Mucosa of rectum (tissue), 2 donors: ENCODE measurements around the gene GGA1.
"Not testable (repeated sequence)": the region's sequence is repeated elsewhere in the genome, so short reads cannot be mapped to it uniquely, and the experiment has no call there.

Experiments
- H3K27ac ChIP-seq, 2 donors: one replicate each; pipeline ENCODE4 v1.7.0; 2013; ENCODE audit warnings: inconsistent platforms in 2 of 2, low read depth in 2 of 2, low read length in 2 of 2
- H3K27me3 ChIP-seq, 2 donors: one replicate each; pipeline ENCODE4 v1.7.0; 2013; ENCODE audit warnings: low read length in 2 of 2; ENCODE audit not compliant: control insufficient read depth in 2 of 2, insufficient read depth in 2 of 2
- H3K36me3 ChIP-seq, 2 donors: one replicate each; pipeline ENCODE4 v1.7.0; 2013; ENCODE audit warnings: low read length in 2 of 2; ENCODE audit not compliant: control insufficient read depth in 2 of 2, insufficient read depth in 2 of 2
- H3K4me1 ChIP-seq, 2 donors: one replicate each; pipeline ENCODE4 v1.7.0; 2013; ENCODE audit warnings: low read length in 2 of 2, mild to moderate bottlenecking in 1 of 2; ENCODE audit not compliant: control insufficient read depth in 2 of 2, insufficient read depth in 2 of 2
- H3K4me3 ChIP-seq, 2 donors: one replicate each; pipeline ENCODE4 v1.7.0; 2013; ENCODE audit warnings: low read length in 2 of 2
- H3K9ac ChIP-seq, 2 donors: one replicate each; pipeline ENCODE4 v1.7.0; 2013; ENCODE audit warnings: low read length in 2 of 2, low read depth in 1 of 2, mild to moderate bottlenecking in 1 of 2
- H3K9me3 ChIP-seq, 2 donors: one replicate each; pipeline ENCODE4 v1.7.0; 2013; ENCODE audit warnings: low read length in 2 of 2; ENCODE audit not compliant: control insufficient read depth in 2 of 2
- donor health status: healthy.
- donor health status: Normal muscosa, but diverticular disease.

Gene GGA1

DNA sequence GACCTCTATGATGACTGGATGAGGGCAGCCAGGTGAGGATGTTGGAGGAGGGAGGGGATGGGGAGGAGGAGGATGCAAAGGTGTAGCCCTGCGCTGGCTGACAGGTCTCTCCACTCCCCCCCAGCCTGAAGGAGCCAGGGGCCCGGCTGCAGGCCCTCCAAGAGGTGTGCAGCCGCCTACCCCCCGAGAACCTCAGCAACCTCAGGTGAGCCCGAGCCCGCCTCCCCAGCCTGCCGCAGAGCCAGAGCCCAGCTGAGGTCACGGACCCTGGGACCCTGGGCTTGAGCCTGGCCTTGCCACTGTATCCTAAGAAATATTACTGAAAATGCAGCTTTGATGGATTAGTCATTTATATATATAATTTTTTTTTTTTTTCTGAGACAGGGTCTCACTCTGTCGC is 38.7 kb downstream of the GGA1 start:
- Histone ChIP-seq H3K9ac (no peak overlapping the region), H3K36me3 (peaks cover 53 to 69% of the 10 kb centered on the region in 2 donors), H3K4me1 (peaks cover 16 to 21% of the 10 kb centered on the region in 2 donors), H3K27me3 (no peaks in the 10 kb centered on the region), H3K4me3 (no peak overlapping the region), H3K27ac (peak overlapping the region in 1 of 2 donors; percentile 54), H3K9me3 (no peaks in the 10 kb centered on the region)

DNA sequence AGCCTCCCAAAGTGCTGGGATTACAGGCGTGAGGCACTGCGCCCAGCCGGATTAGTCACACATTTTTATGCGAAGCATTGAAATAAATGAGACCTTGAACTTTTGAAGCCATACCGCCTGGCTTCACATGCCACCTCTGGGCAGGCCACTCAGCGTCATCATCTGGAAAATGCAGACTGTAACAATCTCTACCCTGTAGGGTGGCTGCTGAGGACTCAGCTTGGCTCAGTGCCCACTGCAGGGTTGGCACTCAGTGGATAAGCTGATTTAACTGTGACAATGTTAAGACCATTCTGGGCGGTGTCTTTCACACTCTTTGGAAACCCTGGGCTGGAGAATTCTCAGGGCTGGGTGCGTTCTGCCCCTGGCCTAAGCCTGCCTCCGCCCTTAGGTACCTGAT is 39.3 kb downstream of the GGA1 start:
- peaks cover 10 to 15% of the 10 kb centered on the region in 2 donors for H3K4me1 ChIP-seq
- peak overlapping the region; percentile 48 to 64 for H3K27ac ChIP-seq
- H3K4me3 ChIP-seq = no peak overlapping the region
- H3K36me3 ChIP-seq = peaks cover 55 to 69% of the 10 kb centered on the region in 2 donors
- H3K9ac ChIP-seq = no peak overlapping the region
- no peaks in the 10 kb centered on the region for H3K27me3 ChIP-seq
- no peaks in the 10 kb centered on the region for H3K9me3 ChIP-seq

DNA sequence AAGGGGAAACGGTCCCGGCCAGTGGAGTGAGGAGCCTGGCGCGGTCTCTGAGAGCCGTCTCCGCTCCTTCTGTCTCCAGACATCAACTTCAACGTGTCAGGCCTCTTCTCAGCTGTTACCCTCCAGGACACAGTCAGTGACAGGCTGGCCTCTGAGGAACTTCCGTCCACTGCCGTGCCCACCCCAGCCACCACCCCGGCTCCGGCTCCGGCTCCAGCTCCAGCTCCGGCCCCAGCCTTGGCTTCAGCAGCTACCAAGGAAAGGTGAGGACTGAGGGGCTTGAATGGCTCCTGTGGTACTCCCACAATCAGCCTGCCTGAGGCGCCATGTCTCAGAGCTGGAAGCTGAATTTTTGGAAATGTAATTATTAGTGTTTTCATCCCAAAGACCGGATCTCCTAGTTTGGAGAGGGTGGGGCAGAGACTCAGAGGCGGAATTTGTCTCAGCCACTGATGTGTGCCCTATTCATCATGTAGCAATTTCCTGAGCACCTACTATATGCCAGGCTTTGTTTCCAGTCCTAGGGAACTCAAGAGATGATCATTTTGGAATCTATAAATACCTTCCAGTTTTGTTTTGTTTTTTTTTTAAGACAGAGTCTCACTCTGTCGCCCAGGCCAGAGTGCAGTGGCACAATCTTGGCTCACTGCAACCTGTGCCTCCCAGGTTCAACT is 42.0 kb downstream of the GGA1 start:
- Histone ChIP-seq H3K27ac (no peak overlapping the region), H3K27me3 (no peaks in the 10 kb centered on the region), H3K36me3 (peaks cover 38 to 55% of the 10 kb centered on the region in 2 donors), H3K4me3 (no peak overlapping the region), H3K4me1 (peaks cover 11 to 13% of the 10 kb centered on the region in 2 donors), H3K9ac (no peak overlapping the region), H3K9me3 (no peaks in the 10 kb centered on the region)

DNA sequence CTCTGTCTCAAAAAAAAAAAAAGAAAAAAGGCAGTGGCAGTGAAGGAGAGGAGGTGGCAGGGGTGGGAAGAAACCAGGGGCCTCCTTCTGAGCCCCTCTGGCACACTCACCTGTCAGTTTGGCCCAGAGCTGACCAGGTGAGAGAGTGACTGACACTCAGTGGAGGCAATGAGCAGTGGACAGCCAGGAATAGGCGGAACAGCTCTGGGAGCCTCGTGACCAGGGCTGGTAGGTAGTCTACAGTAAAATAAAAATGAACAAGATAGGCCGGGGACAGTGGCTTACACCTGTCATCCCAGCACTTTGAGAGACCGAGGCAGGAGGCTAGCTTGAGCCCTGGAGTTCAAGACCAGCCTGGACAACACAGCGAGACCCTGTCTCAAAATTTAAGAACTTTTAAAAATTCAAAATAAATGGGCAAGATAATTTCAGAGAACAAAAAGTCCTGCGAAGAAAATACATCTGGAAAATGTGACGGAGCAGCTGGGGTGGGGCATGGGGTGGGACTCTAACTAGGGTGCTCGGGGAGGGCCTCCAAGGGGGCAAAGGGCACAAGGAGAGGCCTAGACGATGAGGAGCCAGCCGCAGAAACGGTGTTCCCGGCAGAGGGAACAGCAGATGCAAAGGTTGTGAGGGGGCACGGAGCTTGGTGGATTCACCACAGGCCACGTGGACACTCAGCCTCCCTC is 46.1 kb downstream of the GGA1 start:
- Histone ChIP-seq H3K4me1 (peaks cover 16 to 28% of the 10 kb centered on the region in 2 donors), H3K27me3 (no peaks in the 10 kb centered on the region), H3K9ac (peak overlapping the region; percentile 38 to 61), H3K27ac (peak overlapping the region; percentile 88), H3K9me3 (no peaks in the 10 kb centered on the region), H3K36me3 (peaks cover 27 to 33% of the 10 kb centered on the region in 2 donors), H3K4me3 (no peak overlapping the region)

DNA sequence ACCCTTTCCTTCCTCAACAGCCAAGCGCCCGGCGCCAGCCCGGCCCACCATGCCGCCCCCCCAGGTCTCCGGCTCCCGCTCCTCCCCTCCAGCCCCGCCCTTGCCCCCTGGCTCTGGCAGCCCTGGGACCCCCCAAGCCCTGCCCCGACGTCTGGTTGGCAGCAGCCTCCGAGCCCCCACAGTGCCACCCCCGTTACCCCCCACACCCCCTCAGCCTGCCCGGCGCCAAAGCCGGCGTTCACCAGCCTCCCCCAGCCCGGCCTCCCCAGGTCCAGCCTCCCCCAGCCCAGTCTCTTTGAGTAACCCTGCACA is 46.6 kb downstream of the GGA1 start:
- Histone ChIP-seq H3K27ac (peak overlapping the region; percentile 88), H3K36me3 (peaks cover 22 to 28% of the 10 kb centered on the region in 2 donors), H3K4me1 (peaks cover 21 to 33% of the 10 kb centered on the region in 2 donors)

DNA sequence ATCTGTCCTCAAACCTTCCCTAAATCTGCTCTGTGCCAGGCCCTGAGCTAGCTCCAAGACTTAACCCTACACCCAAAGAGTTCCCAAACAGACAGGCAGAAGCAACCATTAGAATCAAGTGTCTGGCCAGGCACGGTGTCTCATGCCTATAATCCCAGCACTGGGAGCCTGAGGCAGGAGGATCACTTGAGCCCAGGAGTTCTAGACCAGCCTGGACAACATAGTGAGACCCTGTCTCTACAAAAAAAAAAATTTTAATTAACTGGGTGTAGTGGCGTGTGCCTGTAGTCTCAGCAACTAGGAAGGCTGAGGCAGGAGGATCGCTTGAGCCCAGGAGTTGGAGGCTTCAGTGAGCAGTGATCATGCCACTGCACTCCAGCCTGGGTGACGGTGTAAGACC is 47.9 kb downstream of the GGA1 start:
- not testable (repeated sequence) for H3K27me3 ChIP-seq, H3K9ac ChIP-seq, H3K4me3 ChIP-seq, H3K27ac ChIP-seq, H3K9me3 ChIP-seq
- Histone ChIP-seq H3K4me1 (peaks cover 35 to 46% of the 10 kb centered on the region in 2 donors), H3K36me3 (peaks cover 10 to 18% of the 10 kb centered on the region in 2 donors)

More for the DNA sequence above, 46.6 kb downstream of the GGA1 start:
- Histone ChIP-seq H3K9ac (no peak overlapping the region), H3K27me3 (no peaks in the 10 kb centered on the region), H3K4me3 (no peak overlapping the region), H3K9me3 (no peaks in the 10 kb centered on the region)

DNA sequence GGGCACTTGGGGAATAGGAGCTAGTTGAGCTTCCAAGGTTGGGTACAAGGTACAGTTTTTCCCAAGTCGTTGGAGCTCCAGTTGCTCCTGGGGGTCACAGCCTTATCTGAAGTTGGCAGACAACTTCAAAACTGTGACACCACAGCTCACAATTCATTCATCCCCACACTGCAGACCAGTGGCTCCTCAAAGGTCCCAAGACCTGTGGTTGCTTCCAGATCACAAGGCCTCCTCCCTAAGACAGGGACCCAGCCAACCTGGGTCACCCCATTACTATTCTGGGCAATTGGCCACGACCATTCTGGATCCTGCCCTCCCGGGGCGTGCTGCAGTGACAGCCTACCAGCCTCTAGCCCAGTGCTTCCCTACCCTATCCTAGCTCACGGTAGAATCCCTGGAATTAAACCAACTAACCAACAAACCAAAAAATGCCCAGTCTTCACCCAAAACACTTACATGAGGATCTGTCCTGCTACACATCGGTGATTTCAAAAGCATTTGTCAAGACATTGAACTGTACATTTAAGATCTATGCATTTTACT is 49.0 kb downstream of the GGA1 start:
- H3K4me3 ChIP-seq = peak overlapping the region; percentile 79

DNA sequence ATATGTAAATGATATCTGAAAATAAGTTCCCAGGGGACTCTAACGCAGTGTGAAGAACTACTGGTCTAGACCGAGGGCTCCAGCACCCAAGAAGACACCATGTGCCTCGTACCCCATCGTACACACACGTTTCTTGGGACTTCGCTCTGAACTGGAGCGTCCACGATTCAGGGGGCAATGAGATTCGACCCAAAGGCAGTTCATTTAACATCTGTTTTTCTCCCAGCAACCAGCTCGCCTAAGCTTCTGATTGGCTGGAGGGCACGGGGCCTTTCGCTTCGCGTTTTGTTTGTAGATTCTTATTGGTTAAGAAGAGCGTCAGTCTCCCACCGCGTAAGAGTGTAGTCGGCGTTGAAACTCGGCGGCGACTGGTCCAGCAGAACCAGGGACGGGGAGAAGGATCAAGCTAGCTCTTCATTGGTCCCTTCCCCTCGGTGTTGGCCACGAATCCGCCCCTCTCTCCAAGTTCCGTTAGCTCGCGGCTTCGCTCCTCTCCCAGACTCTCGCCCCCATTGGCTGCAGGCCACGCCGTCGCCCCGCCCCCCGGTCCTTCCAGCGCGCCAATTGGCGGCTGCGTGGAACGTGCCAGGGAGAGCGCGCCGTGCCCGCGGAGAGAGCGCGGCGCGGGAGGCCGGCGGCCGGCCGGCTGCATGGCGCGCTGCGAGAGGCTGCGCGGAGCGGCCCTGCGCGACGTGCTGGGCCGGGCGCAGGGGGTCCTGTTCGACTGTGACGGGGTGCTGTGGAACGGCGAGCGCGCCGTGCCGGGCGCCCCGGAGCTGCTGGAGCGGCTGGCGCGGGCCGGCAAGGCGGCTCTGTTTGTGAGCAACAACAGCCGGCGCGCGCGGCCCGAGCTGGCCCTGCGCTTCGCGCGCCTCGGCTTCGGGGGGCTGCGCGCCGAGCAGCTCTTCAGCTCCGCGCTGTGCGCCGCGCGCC is 49.8 kb downstream of the GGA1 start, which contains the start of gene PDXP:
PDXP (plus strand) TSS at position 591 of the 933 bp plus-strand sequence; CDS start at position 651, 60 bp downstream.
- Histone ChIP-seq H3K9ac (peak within 1 kb of the TSS; percentile 65 to 84), H3K27ac (peak within 1 kb of the TSS; percentile 88 to 91), H3K4me1 (peaks cover 38 to 50% of the 10 kb centered on the region in 2 donors), H3K36me3 (peaks cover 1 to 6% of the 10 kb centered on the region in 2 donors), H3K27me3 (no peaks in the 10 kb centered on the region), H3K9me3 (no peaks in the 10 kb centered on the region), H3K4me3 (peak within 1 kb of the TSS; percentile 79)

More for the DNA sequence above, 49.0 kb downstream of the GGA1 start:
- H3K36me3 ChIP-seq = peaks cover 4 to 11% of the 10 kb centered on the region in 2 donors
- no peaks in the 10 kb centered on the region for H3K27me3 ChIP-seq
- H3K9me3 ChIP-seq = no peaks in the 10 kb centered on the region
- peak overlapping the region; percentile 84 to 88 for H3K27ac ChIP-seq
- peaks cover 36 to 52% of the 10 kb centered on the region in 2 donors for H3K4me1 ChIP-seq
- peak overlapping the region; percentile 64 to 73 for H3K9ac ChIP-seq

DNA sequence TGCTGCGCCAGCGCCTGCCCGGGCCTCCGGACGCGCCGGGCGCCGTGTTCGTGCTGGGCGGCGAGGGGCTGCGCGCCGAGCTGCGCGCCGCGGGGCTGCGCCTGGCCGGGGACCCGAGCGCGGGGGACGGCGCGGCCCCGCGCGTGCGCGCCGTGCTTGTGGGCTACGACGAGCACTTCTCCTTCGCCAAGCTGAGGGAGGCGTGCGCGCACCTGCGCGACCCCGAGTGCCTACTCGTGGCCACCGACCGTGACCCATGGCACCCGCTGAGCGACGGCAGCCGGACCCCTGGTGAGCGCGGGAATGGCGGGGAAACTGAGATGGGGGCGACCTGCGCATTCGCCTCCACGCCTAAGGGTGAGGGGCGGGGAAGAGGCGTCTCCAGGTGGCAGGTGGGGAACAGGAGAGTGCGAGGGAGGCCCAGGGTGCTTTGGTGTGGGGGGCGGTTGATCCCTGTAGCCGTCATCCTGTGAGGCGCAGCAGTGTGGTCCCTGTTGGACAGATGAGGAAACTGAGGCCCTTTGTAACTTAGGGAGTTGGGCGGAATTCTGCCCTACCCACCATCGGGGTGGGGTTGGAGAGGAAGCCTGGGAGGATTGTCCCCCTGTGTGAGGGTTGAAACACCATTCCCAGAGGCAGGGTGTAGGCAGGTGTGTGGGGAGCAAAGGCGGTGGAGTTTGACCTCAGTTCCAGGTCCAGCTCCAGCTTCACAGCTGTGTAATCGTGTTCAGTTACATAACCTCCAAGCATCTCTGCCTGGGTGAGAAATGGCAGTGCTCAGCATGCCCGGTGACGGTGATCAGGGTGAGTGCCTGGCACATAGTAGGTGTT is 50.6 kb downstream of the GGA1 start:
- peaks cover 37 to 54% of the 10 kb centered on the region in 2 donors for H3K4me1 ChIP-seq
- H3K27me3 ChIP-seq = no peaks in the 10 kb centered on the region
- peak overlapping the region; percentile 65 to 84 for H3K9ac ChIP-seq
- H3K36me3 ChIP-seq = peaks cover 0 to 3% of the 10 kb centered on the region in 2 donors
- no peaks in the 10 kb centered on the region for H3K9me3 ChIP-seq
- peak overlapping the region; percentile 85 to 91 for H3K27ac ChIP-seq
- H3K4me3 ChIP-seq = peak overlapping the region; percentile 79
